Measurements from ENCODE around the gene KCNJ6. TPM values are rescaled to one million over a fixed set of nuclear protein-coding genes. Genes with fewer than 3 reads are reported as not detected.
A peak's percentile ranks its signal among the peaks of the same experiment; 100 is the strongest.

The KCNJ6 gene
- total and polyA plus RNA-seq, 8 donors, result 0.03 to 0.28 (median 0.17) TPM

GRCh38 chr21:37837381-37837780 is 78.9 kb downstream of the KCNJ6 start:
- Histone ChIP-seq H3K9me3 (no peaks in the 10 kb centered on the region), H3K27ac (no peak overlapping the region), H3K27me3 (no peaks in the 10 kb centered on the region), H3K4me3 (no peak overlapping the region), H3K4me1 (peaks cover 0 to 3% of the 10 kb centered on the region in 2 donors), H3K36me3 (no peaks in the 10 kb centered on the region)
- ATAC-seq (no peak), DNase-seq (no peak)
- intact Hi-C loops (cut with DNase I), result no loop called here
- TF ChIP-seq CTCF (IDR thresholded peaks at IDR 0.05), result no peak

GRCh38 chr21:37835481-37835880 is 80.8 kb downstream of the KCNJ6 start:
- H3K4me1 ChIP-seq, result peaks cover 0 to 3% of the 10 kb centered on the region in 2 donors
- TF ChIP-seq CTCF (IDR thresholded peaks at IDR 0.05), result no peak
- no peaks in the 10 kb centered on the region for H3K36me3 ChIP-seq
- ATAC-seq, result no peak
- H3K4me3 ChIP-seq, result no peak overlapping the region
- no peaks in the 10 kb centered on the region for H3K27me3 ChIP-seq
- H3K27ac ChIP-seq, result no peak overlapping the region
- no peaks in the 10 kb centered on the region for H3K9me3 ChIP-seq
- intact Hi-C loops (cut with DNase I), result no loop called here
- no peak for DNase-seq

GRCh38 chr21:37833301-37833700 is 83.0 kb downstream of the KCNJ6 start:
- intact Hi-C loops (cut with DNase I), result no loop called here
- Histone ChIP-seq H3K4me1 (peaks cover 0 to 7% of the 10 kb centered on the region in 2 donors), H3K27me3 (peaks cover 0 to 5% of the 10 kb centered on the region in 2 donors), H3K4me3 (no peak overlapping the region), H3K36me3 (no peaks in the 10 kb centered on the region), H3K27ac (no peak overlapping the region), H3K9me3 (no peaks in the 10 kb centered on the region)
- no peak for TF ChIP-seq CTCF (IDR thresholded peaks at IDR 0.05)
- DNase-seq, result no peak
- no peak for ATAC-seq

- H3K27me3 ChIP-seq, result peaks cover 0 to 6% of the 10 kb centered on the region in 2 donors
- H3K36me3 ChIP-seq, result no peaks in the 10 kb centered on the region
- peak overlapping the region in 1 of 2 donors; percentile 57 for H3K27ac ChIP-seq
- intact Hi-C loops (cut with DNase I), result no loop called here
- ATAC-seq (peak; percentile 80), DNase-seq (peak in 2 of 4 donors; percentile 50 to 82)
- H3K4me3 ChIP-seq, result no peak overlapping the region
- TF ChIP-seq CTCF (IDR thresholded peaks at IDR 0.05), result no peak
- no peaks in the 10 kb centered on the region for H3K9me3 ChIP-seq
- peaks cover 0 to 7% of the 10 kb centered on the region in 2 donors for H3K4me1 ChIP-seq
These were observed 86.8 kb downstream of the KCNJ6 start for GRCh38 chr21:37829447-37829846.

- peak; percentile 12 for ATAC-seq
- DNase-seq, result peak in 1 of 4 donors; percentile 64
- H3K36me3 ChIP-seq, result no peaks in the 10 kb centered on the region
- peaks cover 0 to 6% of the 10 kb centered on the region in 2 donors for H3K27me3 ChIP-seq
- peak overlapping the region in 1 of 2 donors; percentile 57 for H3K27ac ChIP-seq
- intact Hi-C loops (cut with DNase I), result no loop called here
- H3K4me1 ChIP-seq, result peaks cover 0 to 7% of the 10 kb centered on the region in 2 donors
- no peak overlapping the region for H3K4me3 ChIP-seq
- no peaks in the 10 kb centered on the region for H3K9me3 ChIP-seq
- TF ChIP-seq CTCF (IDR thresholded peaks at IDR 0.05), result no peak
These were observed 87.3 kb downstream of the KCNJ6 start for GRCh38 chr21:37828991-37829390.
